ENCODE results near the gene HERPUD2. TPM values are rescaled to one million over a fixed set of nuclear protein-coding genes. Genes with fewer than 3 reads are reported as not detected.

HERPUD2 gene
- total and polyA plus RNA-seq, 7 experiments from 2014 or later = 38.1 to 92.6 (median 68.7) TPM

GRCh38 chr7:35729061-35729783, 34.3 kb upstream of the HERPUD2 start:
- DNase-seq (peak in 1 of 9 donors; percentile 37), ATAC-seq (peak; percentile 79)
- Mint-ChIP-seq H3K27me3 (peaks cover 0 to 19% (median 0%) of the 10 kb centered on the region in 5 donors), H3K36me3 (peaks cover 0 to 5% (median 3%) of the 10 kb centered on the region in 5 donors), H3K4me3 (peak overlapping the region in 2 of 10 donors; percentile 21 to 53), H3K9me3 (peaks cover 0 to 2% (median 0%) of the 10 kb centered on the region in 11 donors), H3K27ac (peak overlapping the region in 4 of 9 donors; percentile 26 to 73 (median 45)), H3K4me1 (peaks cover 23 to 54% (median 47%) of the 10 kb centered on the region in 7 donors)
- Histone ChIP-seq H3K9me3 (ENCODE audit: control insufficient read depth in 2 of 3, low read length in 3 of 3) (no peaks in the 10 kb centered on the region), H3K4me1 (ENCODE audit: control insufficient read depth in 2 of 2, insufficient read depth in 2 of 2, low read length in 2 of 2) (peaks cover 26 to 55% of the 10 kb centered on the region in 2 donors), H3K27ac (ENCODE audit: low read depth, low read length) (no peak overlapping the region), H3K27me3 (ENCODE audit: control insufficient read depth in 2 of 2, insufficient read depth in 2 of 2, low read length in 2 of 2) (no peaks in the 10 kb centered on the region), H3K36me3 (ENCODE audit: control insufficient read depth in 2 of 3, insufficient read depth in 3 of 3, low read length in 3 of 3) (no peaks in the 10 kb centered on the region), H3K4me3 (ENCODE audit: low read length) (no peak overlapping the region)
- CTCF ChIA-PET = interaction anchor here (0.6 to 1.5 kb wide), 2 partner anchors 52 to 105 kb away, joined by 3 to 6 read pairs; no protein-coding TSS in a partner anchor
- POLR2A ChIA-PET = interaction anchor here (1.0 kb wide), 1 partner anchor 32 kb away, joined by 3 read pairs; no protein-coding TSS in a partner anchor
- intact Hi-C loops (cut with micrococcal nuclease) = loop anchor here in 1 of 2 donors (2.0 to 10.0 kb wide), 2 partner anchors 72 to 556 kb away; partner anchors contain the start of gene SEPTIN7

GRCh38 chr7:35728412-35729060, 33.6 kb upstream of the HERPUD2 start:
- H3K4me1 ChIP-seq (ENCODE audit: control insufficient read depth in 2 of 2, insufficient read depth in 2 of 2, low read length in 2 of 2) = peaks cover 26 to 60% of the 10 kb centered on the region in 2 donors
- DNase-seq = no peak
- ChIA-PET POLR2A (interaction anchor here (1.0 kb wide), 1 partner anchor 32 kb away, joined by 3 read pairs; no protein-coding TSS in a partner anchor), CTCF (interaction anchor here (1.5 kb wide), 1 partner anchor 105 kb away, joined by 6 read pairs; no protein-coding TSS in a partner anchor)
- no peak overlapping the region for H3K4me3 ChIP-seq (ENCODE audit: low read length)
- peaks cover 23 to 61% (median 53%) of the 10 kb centered on the region in 7 donors for H3K4me1 Mint-ChIP-seq
- no peaks in the 10 kb centered on the region for H3K9me3 ChIP-seq (ENCODE audit: control insufficient read depth in 2 of 3, low read length in 3 of 3)
- no peaks in the 10 kb centered on the region for H3K36me3 ChIP-seq (ENCODE audit: control insufficient read depth in 2 of 3, insufficient read depth in 3 of 3, low read length in 3 of 3)
- H3K27ac Mint-ChIP-seq = peak overlapping the region in 6 of 9 donors; percentile 1 to 73 (median 30)
- H3K27ac ChIP-seq (ENCODE audit: low read depth, low read length) = no peak overlapping the region
- ATAC-seq = no peak
- peaks cover 0 to 5% (median 3%) of the 10 kb centered on the region in 5 donors for H3K36me3 Mint-ChIP-seq
- H3K27me3 ChIP-seq (ENCODE audit: control insufficient read depth in 2 of 2, insufficient read depth in 2 of 2, low read length in 2 of 2) = no peaks in the 10 kb centered on the region
- H3K27me3 Mint-ChIP-seq = peaks cover 0 to 13% (median 0%) of the 10 kb centered on the region in 5 donors
- H3K4me3 Mint-ChIP-seq = peak overlapping the region in 1 of 10 donors; percentile 53
- peaks cover 0 to 2% (median 0%) of the 10 kb centered on the region in 11 donors for H3K9me3 Mint-ChIP-seq
- intact Hi-C loops (cut with micrococcal nuclease) = loop anchor here in 1 of 2 donors (2.0 to 10.0 kb wide), 2 partner anchors 72 to 556 kb away; partner anchors contain the start of gene SEPTIN7

GRCh38 chr7:35727571-35727970, 32.6 kb upstream of the HERPUD2 start:
- ChIA-PET CTCF (interaction anchor here (0.8 to 1.6 kb wide), 2 partner anchors 18 to 19 kb away, joined by 3 to 4 read pairs; no protein-coding TSS in a partner anchor), POLR2A (interaction anchor here (1.2 kb wide), 1 partner anchor 16 kb away, joined by 3 read pairs; no protein-coding TSS in a partner anchor)
- Histone ChIP-seq H3K4me3 (ENCODE audit: low read length) (no peak overlapping the region), H3K27me3 (ENCODE audit: control insufficient read depth in 2 of 2, insufficient read depth in 2 of 2, low read length in 2 of 2) (no peaks in the 10 kb centered on the region), H3K9me3 (ENCODE audit: control insufficient read depth in 2 of 3, low read length in 3 of 3) (no peaks in the 10 kb centered on the region), H3K36me3 (ENCODE audit: control insufficient read depth in 2 of 3, insufficient read depth in 3 of 3, low read length in 3 of 3) (no peaks in the 10 kb centered on the region), H3K27ac (ENCODE audit: low read depth, low read length) (no peak overlapping the region), H3K4me1 (ENCODE audit: control insufficient read depth in 2 of 2, insufficient read depth in 2 of 2, low read length in 2 of 2) (peaks cover 26 to 63% of the 10 kb centered on the region in 2 donors)
- peak overlapping the region in 1 of 10 donors; percentile 25 for H3K4me3 Mint-ChIP-seq
- peaks cover 28 to 71% (median 56%) of the 10 kb centered on the region in 7 donors for H3K4me1 Mint-ChIP-seq
- H3K27me3 Mint-ChIP-seq = peaks cover 0 to 9% (median 0%) of the 10 kb centered on the region in 5 donors
- DNase-seq (no peak), ATAC-seq (peak; percentile 19)
- H3K9me3 Mint-ChIP-seq = peaks cover 0 to 2% (median 0%) of the 10 kb centered on the region in 11 donors
- intact Hi-C loops (cut with micrococcal nuclease) = loop anchor here in 1 of 2 donors (10.0 kb wide), 1 partner anchor 557 kb away; no protein-coding TSS in a partner anchor
- peak overlapping the region in 3 of 9 donors; percentile 65 to 93 (median 73) for H3K27ac Mint-ChIP-seq
- peaks cover 0 to 5% (median 3%) of the 10 kb centered on the region in 5 donors for H3K36me3 Mint-ChIP-seq

GRCh38 chr7:35726654-35727053, 31.7 kb upstream of the HERPUD2 start:
- CTCF ChIA-PET = interaction anchor here (0.6 to 2.1 kb wide), 4 partner anchors 12 to 183 kb away, joined by 3 to 12 read pairs (median 4); no protein-coding TSS in a partner anchor
- no peak for DNase-seq
- no peak overlapping the region for H3K4me3 ChIP-seq (ENCODE audit: low read length)
- no peaks in the 10 kb centered on the region for H3K36me3 ChIP-seq (ENCODE audit: control insufficient read depth in 2 of 3, insufficient read depth in 3 of 3, low read length in 3 of 3)
- H3K4me1 ChIP-seq (ENCODE audit: control insufficient read depth in 2 of 2, insufficient read depth in 2 of 2, low read length in 2 of 2) = peaks cover 26 to 65% of the 10 kb centered on the region in 2 donors
- intact Hi-C loops (cut with micrococcal nuclease) = loop anchor here in 1 of 2 donors (10.0 kb wide), 1 partner anchor 558 kb away; no protein-coding TSS in a partner anchor
- Mint-ChIP-seq H3K36me3 (peaks cover 0 to 4% (median 2%) of the 10 kb centered on the region in 5 donors), H3K9me3 (peaks cover 0 to 2% (median 0%) of the 10 kb centered on the region in 11 donors), H3K4me1 (peaks cover 28 to 73% (median 58%) of the 10 kb centered on the region in 7 donors), H3K27me3 (peaks cover 0 to under 1% (median 0%) of the 10 kb centered on the region in 5 donors), H3K4me3 (peak overlapping the region in 5 of 10 donors; percentile 3 to 28 (median 12)), H3K27ac (peak overlapping the region in 6 of 9 donors; percentile 30 to 98 (median 86))
- H3K27me3 ChIP-seq (ENCODE audit: control insufficient read depth in 2 of 2, insufficient read depth in 2 of 2, low read length in 2 of 2) = no peaks in the 10 kb centered on the region
- POLR2A ChIA-PET = interaction anchor here (0.8 to 3.1 kb wide), 4 partner anchors 11 to 74 kb away, joined by 3 to 24 read pairs (median 3); partner anchors contain the start of gene SEPTIN7
- ATAC-seq = no peak
- no peaks in the 10 kb centered on the region for H3K9me3 ChIP-seq (ENCODE audit: control insufficient read depth in 2 of 3, low read length in 3 of 3)
- no peak overlapping the region for H3K27ac ChIP-seq (ENCODE audit: low read depth, low read length)

- ATAC-seq = peak; percentile 76
- Mint-ChIP-seq H3K36me3 (peaks cover 0 to 4% (median 0%) of the 10 kb centered on the region in 5 donors), H3K9me3 (peaks cover 0 to 2% (median 0%) of the 10 kb centered on the region in 11 donors), H3K4me1 (peaks cover 28 to 72% (median 57%) of the 10 kb centered on the region in 7 donors), H3K27me3 (peaks cover 0 to 3% (median 0%) of the 10 kb centered on the region in 5 donors), H3K27ac (peak overlapping the region; percentile 68 to 98 (median 93)), H3K4me3 (peak overlapping the region; percentile 60 to 84 (median 74))
- peaks cover 26 to 61% of the 10 kb centered on the region in 2 donors for H3K4me1 ChIP-seq (ENCODE audit: control insufficient read depth in 2 of 2, insufficient read depth in 2 of 2, low read length in 2 of 2)
- peak overlapping the region; percentile 68 for H3K27ac ChIP-seq (ENCODE audit: low read depth, low read length)
- H3K4me3 ChIP-seq (ENCODE audit: low read length) = peak overlapping the region; percentile 44
- POLR2A ChIA-PET = interaction anchor here (0.7 to 3.1 kb wide), 6 partner anchors 9 to 80 kb away, joined by 3 to 24 read pairs (median 6); partner anchors contain the start of genes HERPUD2 and SEPTIN7
- no peaks in the 10 kb centered on the region for H3K9me3 ChIP-seq (ENCODE audit: control insufficient read depth in 2 of 3, low read length in 3 of 3)
- no peaks in the 10 kb centered on the region for H3K27me3 ChIP-seq (ENCODE audit: control insufficient read depth in 2 of 2, insufficient read depth in 2 of 2, low read length in 2 of 2)
- peak in 8 of 9 donors; percentile 34 to 89 (median 85) for DNase-seq
- intact Hi-C loops (cut with micrococcal nuclease) = loop anchor here (1.0 to 10.0 kb wide), 4 partner anchors 16 to 560 kb away; partner anchors contain the start of gene HERPUD2 (in 2 of the 2)
- no peaks in the 10 kb centered on the region for H3K36me3 ChIP-seq (ENCODE audit: control insufficient read depth in 2 of 3, insufficient read depth in 3 of 3, low read length in 3 of 3)
- CTCF ChIA-PET = interaction anchor here (1.1 to 2.1 kb wide), 7 partner anchors 8 to 184 kb away, joined by 3 to 12 read pairs (median 5); no protein-coding TSS in a partner anchor
Observed at GRCh38 chr7:35725280-35725680, 30.3 kb upstream of the HERPUD2 start.

Data from naive thymus-derived CD4-positive, alpha-beta T cell (primary cell).